Panc1 (cell line): ENCODE measurements around the gene DIAPH1. TPM values are rescaled to one million over a fixed set of nuclear protein-coding genes. Genes with fewer than 3 reads are reported as not detected.

Source experiments
- ATAC-seq: fragments of 200-7000 bp; cut with Tn5 transposase; 2 replicates; pipeline ENCODE4 v1.9.1; 2020; ENCODE audit warnings: mild to moderate bottlenecking, moderate library complexity
- BruUV-seq: library from RNA; stranded (reverse); fragments of 400-500 nt; replicated peaks from 2 replicates; lab custom pipeline; 2021; lab: Mats Ljungman, UMichigan
- CTCF ChIA-PET: fragments of 300-600 bp; sonication (Branson Sonifier 250); formaldehyde crosslinking; loops from one replicate; lab custom pipeline; 2022; ENCODE audit warnings: antibody characterized with exemption; lab: Charles Lee
- POLR2A ChIA-PET: fragments of 300-600 bp; sonication (Branson Sonifier 250); formaldehyde crosslinking; loops from one replicate; lab custom pipeline; 2022; ENCODE audit warnings: antibody characterized with exemption; lab: Charles Lee
- DNase-seq: peaks from one replicate; pipeline ENCODE4 v3.0.0-alpha.2; 2010; ENCODE audit warnings: low read depth, low spot score
- H3K27ac ChIP-seq: 2 replicates; pipeline ENCODE4 v1.5.1; 2011; ENCODE audit warnings: mild to moderate bottlenecking, low read length, inconsistent platforms
- H3K27me3 ChIP-seq: fragments of 200-500 bp; sonication (Bioruptor generic); 2 replicates; pipeline ENCODE4 v1.6.0; 2014; ENCODE audit warnings: low read length, inconsistent platforms; ENCODE audit not compliant: control insufficient read depth, insufficient read depth
- H3K36me3 ChIP-seq: fragments of 200-500 bp; sonication (Bioruptor generic); 2 replicates; pipeline ENCODE4 v1.5.1; 2014; ENCODE audit warnings: inconsistent platforms, mild to moderate bottlenecking, low read length, moderate library complexity; ENCODE audit not compliant: control insufficient read depth, insufficient read depth
- H3K4me1 ChIP-seq: 2 replicates; pipeline ENCODE4 v1.5.1; 2011; ENCODE audit warnings: inconsistent platforms, mild to moderate bottlenecking, low read length, moderate library complexity; ENCODE audit not compliant: control insufficient read depth, insufficient read depth
- H3K4me3 ChIP-seq, 2 experiments: 2 replicates each; pipeline ENCODE4 v1.5.1; 2011 to 2012; ENCODE audit warnings: low read depth in 2 of 2, low read length in 2 of 2, mild to moderate bottlenecking in 2 of 2, inconsistent platforms in 1 of 2, moderate library complexity in 1 of 2
- H3K9me3 ChIP-seq: fragments of 200-500 bp; sonication (Bioruptor generic); 2 replicates; pipeline ENCODE4 v1.5.1; 2014; ENCODE audit warnings: low read depth, mild to moderate bottlenecking, inconsistent platforms, low read length, moderate library complexity; ENCODE audit not compliant: control insufficient read depth, insufficient read depth
- CTCF ChIP-seq: fragments of 450-650 bp; IDR thresholded peaks from 2 replicates; pipeline ENCODE4 v1.5.1; 2017; ENCODE audit warnings: mild to moderate bottlenecking
- POLR2AphosphoS5 ChIP-seq: IDR thresholded peaks from 2 replicates; pipeline ENCODE4 v1.6.1; 2012; ENCODE audit warnings: mild to moderate bottlenecking, low read depth, low read length, moderate library complexity
- SIN3A ChIP-seq: IDR thresholded peaks from 2 replicates; pipeline ENCODE4 v1.6.1; 2012; ENCODE audit warnings: low read depth, mild to moderate bottlenecking, low read length, moderate library complexity, borderline replicate concordance; ENCODE audit not compliant: insufficient read depth
- TCF7L2 ChIP-seq: IDR thresholded peaks from 2 replicates; pipeline ENCODE4 v1.6.1; 2011; ENCODE audit warnings: mild to moderate bottlenecking, low read depth, low read length, inconsistent platforms
- in situ Hi-C: cut with HindIII; loops from 2 replicates; pipeline ENCODE4 v1.10.0; 2016; ENCODE audit warnings: low sequenced_read_pairs, low pct_unique_long_range_greater_than_20kb
- intact Hi-C: fragments of 100-400 bp; cut with micrococcal nuclease; formaldehyde crosslinking; loops from one replicate; pipeline ENCODE4 v1.10.0; 2022; ENCODE audit not compliant: unreplicated experiment
- total RNA-seq: library from RNA; stranded (reverse); gene quantifications from one replicate; pipeline ENCODE4 v1.2.1, GENCODE V29; 2021; ENCODE audit not compliant: unreplicated experiment
- TF ChIP-seq, protein P1 (sequence below), 2 experiments: IDR thresholded peaks; 2 replicates each; pipeline ENCODE4 v1.6.1; 2011 to 2012; ENCODE audit warnings: low read depth in 2 of 2, control low read depth in 1 of 2, low read length in 1 of 2, mild to moderate bottlenecking in 1 of 2, moderate library complexity in 1 of 2; ENCODE audit not compliant: insufficient read depth in 1 of 2

The DIAPH1 gene
- total RNA-seq, 1 experiment from 2014 or later, result 155 TPM

GRCh38 chr5:141486091-141486490 is 132.7 kb downstream of the DIAPH1 start:
- Histone ChIP-seq H3K36me3 (no peaks in the 10 kb centered on the region), H3K27ac (no peak overlapping the region), H3K4me1 (no peaks in the 10 kb centered on the region; the same call in 1 of the 2 replicates), H3K27me3 (no peaks in the 10 kb centered on the region), H3K4me3 (no peak overlapping the region), H3K9me3 (no peaks in the 10 kb centered on the region)
- in situ Hi-C loops, result no loop called here
- intact Hi-C loops, result no loop called here
- DNase-seq, result no peak
- POLR2A ChIA-PET, result no interaction called here
- no peak for ATAC-seq
- BruUV-seq, result no TSS peak
- CTCF ChIA-PET, result no interaction called here
- TF ChIP-seq CTCF (no peak), POLR2AphosphoS5 (no peak), TCF7L2 (no peak), SIN3A (no peak)
- TF ChIP-seq, protein P1, sequence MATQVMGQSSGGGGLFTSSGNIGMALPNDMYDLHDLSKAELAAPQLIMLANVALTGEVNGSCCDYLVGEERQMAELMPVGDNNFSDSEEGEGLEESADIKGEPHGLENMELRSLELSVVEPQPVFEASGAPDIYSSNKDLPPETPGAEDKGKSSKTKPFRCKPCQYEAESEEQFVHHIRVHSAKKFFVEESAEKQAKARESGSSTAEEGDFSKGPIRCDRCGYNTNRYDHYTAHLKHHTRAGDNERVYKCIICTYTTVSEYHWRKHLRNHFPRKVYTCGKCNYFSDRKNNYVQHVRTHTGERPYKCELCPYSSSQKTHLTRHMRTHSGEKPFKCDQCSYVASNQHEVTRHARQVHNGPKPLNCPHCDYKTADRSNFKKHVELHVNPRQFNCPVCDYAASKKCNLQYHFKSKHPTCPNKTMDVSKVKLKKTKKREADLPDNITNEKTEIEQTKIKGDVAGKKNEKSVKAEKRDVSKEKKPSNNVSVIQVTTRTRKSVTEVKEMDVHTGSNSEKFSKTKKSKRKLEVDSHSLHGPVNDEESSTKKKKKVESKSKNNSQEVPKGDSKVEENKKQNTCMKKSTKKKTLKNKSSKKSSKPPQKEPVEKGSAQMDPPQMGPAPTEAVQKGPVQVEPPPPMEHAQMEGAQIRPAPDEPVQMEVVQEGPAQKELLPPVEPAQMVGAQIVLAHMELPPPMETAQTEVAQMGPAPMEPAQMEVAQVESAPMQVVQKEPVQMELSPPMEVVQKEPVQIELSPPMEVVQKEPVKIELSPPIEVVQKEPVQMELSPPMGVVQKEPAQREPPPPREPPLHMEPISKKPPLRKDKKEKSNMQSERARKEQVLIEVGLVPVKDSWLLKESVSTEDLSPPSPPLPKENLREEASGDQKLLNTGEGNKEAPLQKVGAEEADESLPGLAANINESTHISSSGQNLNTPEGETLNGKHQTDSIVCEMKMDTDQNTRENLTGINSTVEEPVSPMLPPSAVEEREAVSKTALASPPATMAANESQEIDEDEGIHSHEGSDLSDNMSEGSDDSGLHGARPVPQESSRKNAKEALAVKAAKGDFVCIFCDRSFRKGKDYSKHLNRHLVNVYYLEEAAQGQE (IDR thresholded peaks at IDR 0.05; ENCODE audit: insufficient read depth in 1 of 2, low read depth in 2 of 2, low read length in 1 of 2), result no peak

DNA sequence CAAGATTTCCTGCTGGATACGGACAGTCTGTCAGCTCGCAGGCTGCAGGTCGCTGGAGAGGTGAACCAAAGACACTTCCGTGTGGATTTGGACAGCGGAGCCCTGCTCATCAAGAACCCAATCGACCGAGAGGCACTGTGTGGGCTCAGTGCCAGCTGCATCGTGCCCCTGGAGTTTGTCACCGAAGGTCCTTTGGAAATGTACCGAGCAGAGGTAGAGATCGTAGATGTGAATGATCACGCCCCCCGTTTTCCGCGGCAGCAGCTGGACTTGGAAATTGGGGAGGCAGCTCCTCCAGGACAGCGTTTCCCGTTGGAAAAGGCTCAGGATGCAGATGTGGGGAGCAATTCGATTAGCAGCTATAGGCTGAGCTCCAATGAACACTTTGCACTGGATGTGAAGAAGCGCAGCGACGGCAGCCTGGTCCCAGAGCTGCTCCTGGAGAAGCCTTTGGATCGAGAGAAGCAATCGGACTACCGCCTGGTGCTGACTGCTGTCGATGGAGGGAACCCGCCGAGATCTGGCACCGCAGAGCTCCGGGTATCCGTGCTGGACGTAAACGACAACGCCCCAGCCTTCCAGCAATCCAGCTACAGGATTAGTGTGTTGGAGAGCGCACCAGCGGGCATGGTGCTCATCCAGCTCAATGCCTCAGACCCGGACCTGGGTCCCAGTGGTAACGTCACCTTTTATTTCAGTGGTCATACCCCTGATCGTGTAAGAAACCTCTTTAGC is 133.3 kb downstream of the DIAPH1 start:
- no TSS peak for BruUV-seq
- ATAC-seq, result no peak
- Histone ChIP-seq H3K36me3 (no peaks in the 10 kb centered on the region), H3K4me3 (no peak overlapping the region), H3K4me1 (no peaks in the 10 kb centered on the region; the same call in 1 of the 2 replicates), H3K9me3 (no peaks in the 10 kb centered on the region), H3K27me3 (no peaks in the 10 kb centered on the region), H3K27ac (no peak overlapping the region)
- intact Hi-C loops (no loop called here), in situ Hi-C loops (no loop called here)
- TF ChIP-seq CTCF (no peak), TCF7L2 (no peak)
- TF ChIP-seq, protein P1 (IDR thresholded peaks at IDR 0.05; ENCODE audit: insufficient read depth in 1 of 2, low read depth in 2 of 2, low read length in 1 of 2), result no peak
- ChIA-PET CTCF (no interaction called here), POLR2A (no interaction called here)
- DNase-seq, result no peak
